ENCODE results near the gene MAL.

The MAL gene

GRCh38 chr2:95001701-95002100, 23.8 kb upstream of the MAL start:
- Histone ChIP-seq H3K9ac (ENCODE audit: low read length) (no peak overlapping the region), H3K4me1 (ENCODE audit: insufficient read depth, low read length, severe bottlenecking) (no peaks in the 10 kb centered on the region), H3K4me2 (ENCODE audit: low read length) (no peak overlapping the region), H3K36me3 (ENCODE audit: insufficient read depth, low read length) (no peaks in the 10 kb centered on the region), H2AFZ (ENCODE audit: low read length) (no peak overlapping the region), H3K27me3 (ENCODE audit: insufficient read depth, low read length) (no peaks in the 10 kb centered on the region), H3K4me3 (ENCODE audit: low read depth, low read length, poor library complexity, severe bottlenecking) (no peak overlapping the region), H3K27ac (ENCODE audit: low read depth, low read length, poor library complexity, severe bottlenecking) (no peak overlapping the region), H3K9me2 (ENCODE audit: low read depth, low read length) (no peaks in the 10 kb centered on the region), H3K79me2 (ENCODE audit: insufficient read depth, low read length) (no peaks in the 10 kb centered on the region), H3F3A (ENCODE audit: insufficient read depth, low read length) (no peaks in the 10 kb centered on the region), H4K20me1 (ENCODE audit: insufficient read depth, low read length) (no peaks in the 10 kb centered on the region), H3K9me3 (ENCODE audit: low read length) (no peaks in the 10 kb centered on the region)
- no peak for TF ChIP-seq CTCF (IDR thresholded peaks at IDR 0.05; ENCODE audit: low read length)
- no peak for TF ChIP-seq EZH2 (IDR thresholded peaks at IDR 0.05; ENCODE audit: borderline replicate concordance, low read length)

DNA sequence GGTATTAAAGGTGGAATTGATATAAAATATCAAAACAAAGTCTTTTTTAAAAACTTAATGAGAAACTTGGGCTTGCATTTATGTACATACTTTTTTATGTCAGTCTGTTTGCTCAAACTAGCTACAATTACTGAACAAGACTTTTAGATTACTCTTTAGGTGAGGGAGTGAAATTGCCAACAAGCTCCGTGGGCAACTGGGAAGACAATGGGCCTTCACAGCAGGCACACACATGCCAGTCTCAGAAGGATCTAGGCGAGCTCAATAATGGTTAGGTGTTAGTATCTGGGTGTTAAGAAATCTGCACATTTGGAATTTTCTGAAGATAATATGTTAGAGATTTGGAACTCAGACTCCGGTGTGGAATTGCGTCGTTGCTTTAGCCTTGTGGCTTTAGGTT, 23.0 kb upstream of the MAL start:
- no peak overlapping the region for H3K4me3 ChIP-seq (ENCODE audit: low read depth, low read length, poor library complexity, severe bottlenecking)
- no peak overlapping the region for H3K27ac ChIP-seq (ENCODE audit: low read depth, low read length, poor library complexity, severe bottlenecking)
- no peaks in the 10 kb centered on the region for H4K20me1 ChIP-seq (ENCODE audit: insufficient read depth, low read length)
- TF ChIP-seq EZH2 (IDR thresholded peaks at IDR 0.05; ENCODE audit: borderline replicate concordance, low read length) (no peak), CTCF (IDR thresholded peaks at IDR 0.05; ENCODE audit: low read length) (no peak)
- no peaks in the 10 kb centered on the region for H3K9me2 ChIP-seq (ENCODE audit: low read depth, low read length)
- H3K36me3 ChIP-seq (ENCODE audit: insufficient read depth, low read length): no peaks in the 10 kb centered on the region
- no peak overlapping the region for H2AFZ ChIP-seq (ENCODE audit: low read length)
- no peak overlapping the region for H3K4me2 ChIP-seq (ENCODE audit: low read length)
- no peaks in the 10 kb centered on the region for H3K4me1 ChIP-seq (ENCODE audit: insufficient read depth, low read length, severe bottlenecking)
- H3K79me2 ChIP-seq (ENCODE audit: insufficient read depth, low read length): no peaks in the 10 kb centered on the region
- no peak overlapping the region for H3K9ac ChIP-seq (ENCODE audit: low read length)
- H3F3A ChIP-seq (ENCODE audit: insufficient read depth, low read length): no peaks in the 10 kb centered on the region
- no peaks in the 10 kb centered on the region for H3K9me3 ChIP-seq (ENCODE audit: low read length)
- no peaks in the 10 kb centered on the region for H3K27me3 ChIP-seq (ENCODE audit: insufficient read depth, low read length)

GRCh38 chr2:95004287-95004686, 21.2 kb upstream of the MAL start:
- Histone ChIP-seq H3K79me2 (ENCODE audit: insufficient read depth, low read length) (no peaks in the 10 kb centered on the region), H3K9ac (ENCODE audit: low read length) (no peak overlapping the region), H3K36me3 (ENCODE audit: insufficient read depth, low read length) (no peaks in the 10 kb centered on the region), H3K9me2 (ENCODE audit: low read depth, low read length) (no peaks in the 10 kb centered on the region), H3K27me3 (ENCODE audit: insufficient read depth, low read length) (no peaks in the 10 kb centered on the region), H3K27ac (ENCODE audit: low read depth, low read length, poor library complexity, severe bottlenecking) (no peak overlapping the region), H3K9me3 (ENCODE audit: low read length) (no peaks in the 10 kb centered on the region), H3K4me1 (ENCODE audit: insufficient read depth, low read length, severe bottlenecking) (no peaks in the 10 kb centered on the region), H4K20me1 (ENCODE audit: insufficient read depth, low read length) (no peaks in the 10 kb centered on the region), H3K4me2 (ENCODE audit: low read length) (no peak overlapping the region), H3F3A (ENCODE audit: insufficient read depth, low read length) (no peaks in the 10 kb centered on the region), H3K4me3 (ENCODE audit: low read depth, low read length, poor library complexity, severe bottlenecking) (no peak overlapping the region), H2AFZ (ENCODE audit: low read length) (no peak overlapping the region)
- no peak for TF ChIP-seq CTCF (IDR thresholded peaks at IDR 0.05; ENCODE audit: low read length)
- no peak for TF ChIP-seq EZH2 (IDR thresholded peaks at IDR 0.05; ENCODE audit: borderline replicate concordance, low read length)

Data from OCI-LY1 (cell line).